Measurements from ENCODE around the gene GPR139. TPM values are rescaled to one million over a fixed set of nuclear protein-coding genes. Genes with fewer than 3 reads are reported as not detected.

Gene GPR139
- total RNA-seq, 6 experiments from 2014 or later = not detected

DNA sequence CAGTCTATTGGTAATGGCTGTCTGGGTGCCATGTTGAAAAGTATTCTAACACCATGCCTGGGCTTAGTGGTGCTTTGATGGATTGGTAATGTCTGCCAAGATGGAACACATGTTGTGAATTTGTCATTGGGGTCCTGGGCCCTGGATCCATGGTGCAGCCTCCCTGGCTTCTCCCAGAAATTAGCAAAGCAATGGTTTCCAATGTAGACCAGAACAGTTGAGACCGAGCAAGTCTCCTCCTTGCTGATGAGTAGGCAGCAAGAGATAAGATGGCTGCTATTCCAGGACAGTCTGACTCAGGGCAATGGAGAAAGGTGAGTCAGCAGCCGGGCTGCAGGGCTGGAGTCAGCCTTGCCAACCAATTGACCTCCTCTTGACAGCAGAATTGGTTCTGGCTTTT is 30.8 kb downstream of the GPR139 start:
- Mint-ChIP-seq H3K9me3 (peaks cover 32% of the 10 kb centered on the region), H3K27ac (no peak overlapping the region), H3K4me1 (ENCODE audit: low read depth) (no peaks in the 10 kb centered on the region), H3K4me3 (no peak overlapping the region), H3K36me3 (ENCODE audit: low read depth) (no peaks in the 10 kb centered on the region), H3K27me3 (ENCODE audit: insufficient read depth) (no peaks in the 10 kb centered on the region)
- no peak for DNase-seq
- TF ChIP-seq CTCF (IDR thresholded peaks at IDR 0.05) = no peak

GRCh38 chr16:20041924-20042596 is 31.6 kb downstream of the GPR139 start:
- DNase-seq = no peak
- H3K27ac Mint-ChIP-seq = no peak overlapping the region
- peaks cover 32% of the 10 kb centered on the region for H3K9me3 Mint-ChIP-seq
- no peak for TF ChIP-seq CTCF (IDR thresholded peaks at IDR 0.05)
- H3K27me3 Mint-ChIP-seq (ENCODE audit: insufficient read depth) = no peaks in the 10 kb centered on the region
- no peak overlapping the region for H3K4me3 Mint-ChIP-seq
- no peaks in the 10 kb centered on the region for H3K36me3 Mint-ChIP-seq (ENCODE audit: low read depth)
- no peaks in the 10 kb centered on the region for H3K4me1 Mint-ChIP-seq (ENCODE audit: low read depth)

- Mint-ChIP-seq H3K36me3 (ENCODE audit: low read depth) (no peaks in the 10 kb centered on the region), H3K27me3 (ENCODE audit: insufficient read depth) (no peaks in the 10 kb centered on the region), H3K27ac (no peak overlapping the region)
These were observed 33.7 kb downstream of the GPR139 start for GRCh38 chr16:20040011-20040410.

DNA sequence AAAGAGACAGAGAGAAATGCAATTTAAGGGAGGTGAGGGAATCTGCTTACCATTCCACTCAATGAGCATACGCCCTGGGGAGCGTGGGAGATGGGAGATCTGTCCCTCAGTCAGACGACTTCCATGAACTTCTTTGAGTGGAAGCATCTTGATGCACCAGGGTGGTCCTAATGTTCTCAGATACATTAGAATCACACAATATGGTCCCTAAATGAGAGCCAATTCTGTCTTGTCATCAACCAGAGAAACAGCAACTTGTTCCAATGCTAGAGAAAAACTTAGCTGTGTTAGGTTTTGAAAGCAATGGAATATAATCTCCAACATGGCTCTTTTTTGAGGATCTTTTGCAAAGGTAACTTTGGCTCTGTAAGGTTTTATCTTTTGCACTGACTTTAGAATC is 44.1 kb downstream of the GPR139 start:
- H3K27ac Mint-ChIP-seq = no peak overlapping the region
- no peak for TF ChIP-seq CTCF (IDR thresholded peaks at IDR 0.05)
- peaks cover 7% of the 10 kb centered on the region; the same call in 1 of the 2 replicates for H3K36me3 Mint-ChIP-seq (ENCODE audit: low read depth)
- no peak for DNase-seq
- H3K4me1 Mint-ChIP-seq (ENCODE audit: low read depth) = no peaks in the 10 kb centered on the region
- no peaks in the 10 kb centered on the region for H3K27me3 Mint-ChIP-seq (ENCODE audit: insufficient read depth)
- no peak overlapping the region for H3K4me3 Mint-ChIP-seq
- H3K9me3 Mint-ChIP-seq = peaks cover 37% of the 10 kb centered on the region

More at GRCh38 chr16:20040011-20040410, 33.7 kb downstream of the GPR139 start:
- Mint-ChIP-seq H3K9me3 (peaks cover 25% of the 10 kb centered on the region), H3K4me3 (no peak overlapping the region), H3K4me1 (ENCODE audit: low read depth) (no peaks in the 10 kb centered on the region)
- TF ChIP-seq CTCF (IDR thresholded peaks at IDR 0.05) = no peak
- DNase-seq = no peak

DNA sequence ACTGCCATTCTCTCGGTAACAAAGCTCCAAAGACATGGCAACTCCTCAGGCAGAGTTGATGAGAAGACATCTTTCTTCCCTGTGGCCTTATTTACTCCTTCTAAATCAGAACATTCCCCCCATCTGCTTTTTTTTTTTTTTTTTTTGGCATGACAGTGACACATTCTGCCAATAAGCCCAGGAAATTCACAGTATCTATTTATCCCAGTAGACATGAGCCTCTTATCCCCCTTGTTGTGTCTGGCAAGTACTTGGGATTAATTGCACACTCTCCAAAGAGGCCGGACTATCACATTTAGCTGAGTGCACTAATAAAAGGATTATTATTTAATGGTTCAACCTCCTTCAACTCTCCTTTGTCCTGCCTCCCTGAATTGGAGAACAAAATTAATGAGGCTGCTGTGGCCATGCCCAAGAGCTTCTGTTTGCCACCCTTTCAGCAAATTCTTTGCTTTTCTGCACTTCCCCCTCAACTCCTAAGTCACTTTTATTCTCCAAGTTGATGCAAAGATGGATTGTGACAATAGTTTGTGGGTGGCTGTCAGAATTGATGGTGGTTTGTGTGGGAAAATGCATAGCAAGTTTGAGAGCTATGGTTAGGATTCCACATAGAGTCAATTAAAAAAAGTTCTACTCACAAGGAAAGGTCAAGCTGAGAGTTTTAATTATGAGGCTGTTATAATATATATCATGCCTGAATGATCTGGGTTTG is 47.2 kb downstream of the GPR139 start:
- no peaks in the 10 kb centered on the region for H3K36me3 Mint-ChIP-seq (ENCODE audit: low read depth)
- H3K4me1 Mint-ChIP-seq (ENCODE audit: low read depth) = no peaks in the 10 kb centered on the region
- no peaks in the 10 kb centered on the region for H3K27me3 Mint-ChIP-seq (ENCODE audit: insufficient read depth)
- H3K27ac Mint-ChIP-seq = no peak overlapping the region
- no peak for TF ChIP-seq CTCF (IDR thresholded peaks at IDR 0.05)
- DNase-seq = no peak
- H3K4me3 Mint-ChIP-seq = no peak overlapping the region
- peaks cover 35% of the 10 kb centered on the region for H3K9me3 Mint-ChIP-seq
